ENCODE measurements around the gene CCDC102B. TPM values are rescaled to one million over a fixed set of nuclear protein-coding genes. Genes with fewer than 3 reads are reported as not detected.
A peak's percentile ranks its signal among the peaks of the same experiment; 100 is the strongest.

The CCDC102B gene
- total RNA-seq, 1 donor = 3.1 TPM

- TF ChIP-seq CTCF (IDR thresholded peaks at IDR 0.05; ENCODE audit: insufficient read depth, low read length) = no peak
Measured at GRCh38 chr18:68979737-68980136, 181.9 kb downstream of the CCDC102B start.

GRCh38 chr18:68983126-68983525, 185.2 kb downstream of the CCDC102B start:
- no peak overlapping the region for H3K4me3 ChIP-seq (ENCODE audit: low read depth, low read length)
- DNase-seq (ENCODE audit: low read depth) = no peak
- no peak for TF ChIP-seq CTCF (IDR thresholded peaks at IDR 0.05; ENCODE audit: insufficient read depth, low read length)

More at GRCh38 chr18:68979737-68980136, 181.9 kb downstream of the CCDC102B start:
- no peak for DNase-seq (ENCODE audit: low read depth)
- H3K4me3 ChIP-seq (ENCODE audit: low read depth, low read length) = no peak overlapping the region

- H3K4me3 ChIP-seq (ENCODE audit: low read depth, low read length) = no peak overlapping the region
- TF ChIP-seq CTCF (IDR thresholded peaks at IDR 0.05; ENCODE audit: insufficient read depth, low read length) = no peak
- no peak for DNase-seq (ENCODE audit: low read depth)
Measured at GRCh38 chr18:68984342-68984741, 186.5 kb downstream of the CCDC102B start.

- no peak for TF ChIP-seq CTCF (IDR thresholded peaks at IDR 0.05; ENCODE audit: insufficient read depth, low read length)
- no peak for DNase-seq (ENCODE audit: low read depth)
- H3K4me3 ChIP-seq (ENCODE audit: low read depth, low read length) = no peak overlapping the region
Measured at GRCh38 chr18:68985172-68985820, 187.4 kb downstream of the CCDC102B start.

- no peak for TF ChIP-seq CTCF (IDR thresholded peaks at IDR 0.05; ENCODE audit: insufficient read depth, low read length)
- peak; percentile 12 for DNase-seq (ENCODE audit: low read depth)
Measured at GRCh38 chr18:68991286-68991685, 193.4 kb downstream of the CCDC102B start.

GRCh38 chr18:68992719-68993482, 195.0 kb downstream of the CCDC102B start:
- no peak overlapping the region for H3K4me3 ChIP-seq (ENCODE audit: low read depth, low read length)
- no peak for TF ChIP-seq CTCF (IDR thresholded peaks at IDR 0.05; ENCODE audit: insufficient read depth, low read length)
- DNase-seq (ENCODE audit: low read depth) = no peak

More at GRCh38 chr18:68991286-68991685, 193.4 kb downstream of the CCDC102B start:
- no peak overlapping the region for H3K4me3 ChIP-seq (ENCODE audit: low read depth, low read length)
